ENCODE results near the gene TTC36.

- TF ChIP-seq, protein P1, sequence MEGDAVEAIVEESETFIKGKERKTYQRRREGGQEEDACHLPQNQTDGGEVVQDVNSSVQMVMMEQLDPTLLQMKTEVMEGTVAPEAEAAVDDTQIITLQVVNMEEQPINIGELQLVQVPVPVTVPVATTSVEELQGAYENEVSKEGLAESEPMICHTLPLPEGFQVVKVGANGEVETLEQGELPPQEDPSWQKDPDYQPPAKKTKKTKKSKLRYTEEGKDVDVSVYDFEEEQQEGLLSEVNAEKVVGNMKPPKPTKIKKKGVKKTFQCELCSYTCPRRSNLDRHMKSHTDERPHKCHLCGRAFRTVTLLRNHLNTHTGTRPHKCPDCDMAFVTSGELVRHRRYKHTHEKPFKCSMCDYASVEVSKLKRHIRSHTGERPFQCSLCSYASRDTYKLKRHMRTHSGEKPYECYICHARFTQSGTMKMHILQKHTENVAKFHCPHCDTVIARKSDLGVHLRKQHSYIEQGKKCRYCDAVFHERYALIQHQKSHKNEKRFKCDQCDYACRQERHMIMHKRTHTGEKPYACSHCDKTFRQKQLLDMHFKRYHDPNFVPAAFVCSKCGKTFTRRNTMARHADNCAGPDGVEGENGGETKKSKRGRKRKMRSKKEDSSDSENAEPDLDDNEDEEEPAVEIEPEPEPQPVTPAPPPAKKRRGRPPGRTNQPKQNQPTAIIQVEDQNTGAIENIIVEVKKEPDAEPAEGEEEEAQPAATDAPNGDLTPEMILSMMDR (IDR thresholded peaks at IDR 0.05): no peak
- TF ChIP-seq EZH2phosphoT487 (IDR thresholded peaks at IDR 0.05) (no peak), EZH2 (IDR thresholded peaks at IDR 0.05) (no peak)
Measured at GRCh38 chr11:118519549-118519948, 7.7 kb upstream of the TTC36 start.
